ENCODE results near the gene NFXL1.
A peak's percentile ranks its signal among the peaks of the same experiment; 100 is the strongest.

The NFXL1 gene

DNA sequence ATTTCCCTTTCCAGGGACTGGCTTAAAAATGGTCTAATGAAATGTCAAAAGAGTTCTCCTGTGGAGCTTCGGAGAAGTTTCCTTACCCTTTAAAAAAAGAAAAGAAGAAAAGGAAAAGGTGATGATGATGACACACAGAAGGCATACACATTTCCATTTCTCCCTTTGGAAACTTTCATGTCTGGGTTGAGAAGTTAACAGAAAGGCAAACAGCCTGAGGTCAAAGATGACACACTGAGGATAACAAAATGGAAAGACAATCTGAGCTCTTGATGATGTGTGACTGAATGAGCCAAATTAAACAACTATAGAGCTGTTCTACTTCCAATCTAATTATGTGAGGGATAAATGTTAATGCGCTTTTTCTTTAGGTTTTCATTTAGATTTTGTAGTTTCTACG lies 32.2 kb downstream of the NFXL1 start:
- DNase-seq, result no peak

DNA sequence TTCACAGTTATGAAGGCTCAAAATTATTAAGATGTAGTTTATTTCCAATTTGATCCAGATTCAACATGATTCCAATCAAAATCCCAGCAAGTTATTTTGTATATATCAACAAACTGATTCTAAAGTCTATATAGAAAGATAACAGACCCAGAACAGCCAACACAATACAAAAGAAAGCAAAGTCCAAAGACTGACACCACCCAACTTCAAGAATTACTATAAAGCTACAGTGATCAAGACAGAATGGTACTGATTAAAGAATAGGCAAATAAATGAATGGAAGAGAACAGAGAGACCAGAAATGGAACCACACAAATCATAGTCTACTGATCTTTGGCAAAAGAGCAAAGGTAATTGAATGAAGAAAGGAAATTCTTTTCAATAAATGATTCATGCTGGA lies 34.9 kb downstream of the NFXL1 start:
- no peak for DNase-seq

DNA sequence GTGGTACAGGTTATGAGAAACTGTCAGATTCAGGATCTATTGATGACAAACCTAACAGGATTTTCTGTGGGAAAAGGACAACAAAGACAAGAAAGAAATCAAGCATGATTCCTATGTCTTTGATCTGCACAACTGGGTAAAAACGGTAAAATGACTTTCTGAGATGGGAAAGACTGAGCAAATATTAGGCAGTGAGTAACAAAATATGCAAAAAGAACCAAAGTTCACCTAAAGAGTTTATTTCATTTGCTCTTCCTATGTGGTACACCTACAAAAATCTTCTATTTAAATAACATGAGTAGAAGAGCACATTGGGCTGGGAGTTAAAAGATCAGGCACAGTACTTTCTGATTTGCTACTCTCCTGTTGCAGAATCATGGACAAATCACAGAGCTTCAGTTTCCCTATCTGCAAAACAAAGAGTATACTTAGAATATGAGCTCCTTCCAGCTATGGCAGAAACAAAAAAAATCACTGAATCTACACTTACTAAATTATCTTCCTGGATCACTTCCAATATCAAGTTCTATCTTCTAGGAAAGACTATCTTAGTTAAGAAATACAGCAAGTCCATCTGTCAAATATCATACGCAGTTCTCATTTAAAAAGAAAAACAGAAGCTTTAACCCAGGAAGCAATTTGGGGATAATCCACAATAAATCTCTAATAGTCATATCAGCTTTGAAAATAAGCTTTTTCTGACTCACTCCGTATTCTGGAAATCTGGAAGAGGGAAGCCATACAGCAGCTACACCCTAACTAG lies 37.4 kb downstream of the NFXL1 start:
- DNase-seq, result no peak

DNA sequence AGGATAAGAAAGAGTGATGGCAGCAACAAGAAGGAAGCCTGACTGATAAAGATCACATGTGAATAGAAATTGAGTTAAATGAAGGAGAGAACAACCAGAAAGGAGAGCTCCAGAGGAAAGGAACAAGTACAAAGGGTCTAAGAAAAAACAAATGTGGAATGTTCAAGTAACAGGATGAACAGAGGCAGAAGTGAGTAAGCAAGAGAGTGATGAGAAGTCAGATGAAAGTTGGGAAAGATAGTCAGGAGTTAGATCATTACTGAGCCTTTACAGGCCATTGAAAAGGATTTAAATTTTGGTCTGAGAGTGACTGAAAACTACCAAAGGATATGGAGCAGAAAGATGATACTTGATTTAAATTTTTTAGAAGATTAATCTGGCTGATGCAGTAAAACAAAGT lies 38.1 kb downstream of the NFXL1 start:
- DNase-seq, result no peak

DNA sequence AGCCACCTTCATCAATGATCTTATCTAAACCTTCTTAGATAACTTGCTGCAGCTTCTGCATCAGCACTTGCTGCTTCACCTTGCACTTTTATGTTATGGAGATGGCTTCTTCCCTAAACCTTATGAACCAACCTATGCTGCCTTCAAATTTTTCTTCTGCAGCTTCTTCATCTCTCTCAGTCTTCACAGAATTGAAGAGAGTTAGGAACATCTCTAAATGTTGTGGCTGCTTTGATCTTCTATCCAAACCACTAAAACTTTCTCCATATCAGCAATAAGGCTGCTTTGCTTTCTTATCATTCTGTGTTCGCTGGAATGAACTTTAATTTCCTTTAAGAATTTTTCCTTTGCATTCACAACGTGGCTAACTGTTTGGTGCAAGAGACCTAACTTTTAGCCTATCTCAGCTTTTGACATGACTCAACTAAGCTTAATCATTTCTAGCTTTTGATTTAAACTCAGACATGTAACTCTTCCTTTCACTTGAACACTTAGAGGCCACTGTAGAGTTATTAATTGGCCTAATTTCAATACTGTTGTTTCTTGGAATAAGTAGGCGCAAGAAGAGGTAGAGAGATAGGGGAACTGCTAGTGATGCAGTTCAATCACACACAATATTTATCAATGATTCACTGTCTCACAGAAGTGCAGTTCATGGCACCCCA lies 40.4 kb downstream of the NFXL1 start:
- DNase-seq, result no peak

DNA sequence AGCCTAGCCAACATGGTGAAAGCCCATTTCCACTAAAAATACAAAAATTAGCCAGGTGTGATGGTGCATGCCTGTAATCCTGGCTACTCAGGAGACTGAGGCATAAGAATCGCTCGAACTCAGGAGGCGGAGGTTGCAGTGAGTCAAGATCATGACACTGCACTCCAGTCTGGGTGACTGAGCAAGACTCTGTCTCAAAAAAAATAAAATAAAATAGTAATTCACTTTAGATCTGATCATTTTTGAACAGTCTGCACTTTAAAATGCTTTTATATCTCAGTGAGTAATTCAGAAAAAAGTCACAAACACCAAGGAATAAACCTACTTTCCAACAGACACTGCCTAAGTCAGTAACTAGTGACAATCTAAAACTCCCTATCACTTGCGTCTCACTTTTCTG lies 50.9 kb downstream of the NFXL1 start:
- no peak for DNase-seq

DNA sequence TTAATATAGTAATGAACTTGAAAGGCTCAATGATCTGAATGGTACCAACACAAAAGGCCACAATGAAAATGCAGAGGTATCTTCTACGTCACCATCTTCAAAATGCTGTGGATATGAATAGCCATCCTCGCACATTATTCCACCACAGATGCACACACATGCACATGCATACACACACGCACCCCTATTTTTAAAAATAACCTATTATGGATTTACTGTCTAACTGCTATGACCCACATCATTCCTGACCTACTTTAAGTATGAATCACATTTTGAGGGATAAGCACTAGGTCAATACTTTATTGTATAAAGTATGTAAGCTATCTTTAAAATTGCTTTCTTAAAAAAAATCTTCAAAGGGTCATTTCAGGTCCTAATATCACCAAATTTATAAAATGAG lies 52.1 kb downstream of the NFXL1 start:
- no peak for DNase-seq

DNA sequence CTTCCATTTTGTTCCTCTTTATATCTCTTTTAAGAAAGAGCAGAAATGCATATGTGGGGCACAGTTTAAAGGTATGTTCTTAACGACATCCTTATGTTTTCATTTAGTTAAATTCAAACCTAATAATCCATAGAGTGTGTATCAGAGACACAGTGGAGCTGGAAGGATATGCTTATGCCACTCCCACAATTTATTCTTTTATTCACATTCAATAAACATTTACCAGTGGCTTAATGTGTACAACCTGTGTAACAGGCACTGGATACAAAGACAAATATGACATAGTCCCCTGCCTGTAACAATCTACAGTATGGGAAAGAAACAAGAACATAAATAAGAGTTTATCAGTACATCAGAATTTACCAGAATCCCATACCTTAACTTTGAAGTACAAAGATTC lies 54.1 kb downstream of the NFXL1 start:
- no peak for DNase-seq

DNA sequence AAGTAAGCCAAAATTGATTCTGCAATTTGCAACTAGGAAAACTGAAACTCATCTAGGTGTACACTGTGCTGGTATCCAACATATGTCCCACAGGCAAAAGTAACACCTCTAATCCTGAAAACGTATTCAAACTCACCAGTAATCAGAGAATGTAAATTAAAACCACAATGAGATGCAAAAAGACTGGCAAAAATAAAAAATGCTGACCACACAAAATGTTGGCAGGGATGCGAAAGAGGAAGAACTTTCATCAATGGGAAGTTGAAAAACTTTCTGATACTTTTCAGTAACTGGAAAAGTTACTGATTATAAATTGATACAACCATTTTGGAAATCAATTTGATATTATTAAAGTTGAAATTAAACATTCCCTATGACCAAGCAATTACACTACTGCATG lies 56.4 kb downstream of the NFXL1 start:
- no peak for DNase-seq

DNA sequence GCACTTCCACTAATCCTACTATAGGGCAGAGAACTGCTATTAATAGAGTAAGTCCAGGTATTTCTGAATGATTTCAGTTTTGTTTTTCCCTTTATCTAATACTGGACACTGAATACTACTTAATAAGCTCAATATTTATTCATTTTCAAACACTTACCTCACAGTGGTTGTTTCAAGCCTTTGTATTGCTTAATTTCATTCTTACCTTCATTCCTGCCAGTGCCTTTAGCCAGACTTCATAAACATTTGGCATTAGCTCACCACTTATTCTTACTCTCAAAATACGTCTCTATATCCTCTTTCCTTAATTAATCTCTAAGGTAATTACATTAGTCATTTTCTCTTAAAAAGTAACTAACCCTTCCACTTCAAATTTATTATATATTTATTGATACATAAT lies 57.7 kb downstream of the NFXL1 start:
- no peak for DNase-seq

DNA sequence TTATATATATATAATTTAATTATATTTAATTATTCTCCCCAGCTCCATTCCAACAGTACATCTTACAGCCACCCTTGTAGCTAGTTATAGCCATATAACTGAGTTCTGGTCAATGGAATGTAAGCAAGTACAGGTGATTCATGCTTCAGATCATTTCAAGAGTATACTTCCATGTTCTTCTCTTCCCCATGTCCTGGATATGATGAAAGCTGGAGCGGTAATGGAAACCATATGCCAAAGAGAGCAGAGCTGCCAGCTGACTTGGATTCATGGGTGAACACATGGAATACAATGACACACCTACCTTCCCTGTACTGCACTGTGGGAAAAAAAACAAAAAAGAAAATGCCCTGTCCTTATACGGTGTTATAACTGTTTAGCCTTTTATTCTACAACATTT lies 59.0 kb downstream of the NFXL1 start:
- no peak for DNase-seq

DNA sequence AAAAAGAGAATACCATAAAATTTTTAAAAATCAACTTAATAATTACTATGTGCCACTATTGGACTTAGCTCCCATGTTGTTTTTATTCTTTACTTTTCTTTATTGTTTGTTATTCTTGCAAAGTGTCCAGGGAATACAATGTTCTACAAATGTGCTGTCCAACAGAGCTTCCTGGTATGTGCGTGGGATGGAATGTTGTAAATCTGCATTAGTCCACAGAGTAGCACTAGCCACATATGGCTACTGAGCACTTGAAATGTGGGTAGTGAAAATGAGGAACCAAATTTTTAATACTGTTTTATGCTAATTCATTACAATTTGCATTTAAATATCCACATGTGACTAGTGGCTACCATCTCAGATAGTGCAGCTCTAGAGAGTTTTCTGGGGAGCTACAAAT lies 62.2 kb downstream of the NFXL1 start:
- no peak for DNase-seq

DNA sequence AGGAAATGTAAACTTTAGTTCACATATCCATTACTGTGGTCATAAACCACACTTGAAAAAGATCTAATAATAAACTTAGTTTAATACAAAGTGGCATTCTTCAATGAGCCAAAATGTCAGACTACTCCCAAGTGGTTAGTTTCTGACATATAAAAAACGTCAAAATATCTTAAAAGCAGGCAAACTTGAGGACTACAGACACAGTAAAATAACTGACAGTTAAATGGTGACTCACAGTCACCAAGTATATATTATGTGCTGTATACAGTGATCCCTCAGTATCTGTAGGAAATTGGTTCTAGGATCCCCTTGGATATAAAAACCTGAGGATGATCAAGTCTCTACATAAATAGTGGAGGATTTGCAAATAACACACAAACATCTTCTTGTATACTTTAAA lies 64.9 kb downstream of the NFXL1 start:
- DNase-seq, result no peak

DNA sequence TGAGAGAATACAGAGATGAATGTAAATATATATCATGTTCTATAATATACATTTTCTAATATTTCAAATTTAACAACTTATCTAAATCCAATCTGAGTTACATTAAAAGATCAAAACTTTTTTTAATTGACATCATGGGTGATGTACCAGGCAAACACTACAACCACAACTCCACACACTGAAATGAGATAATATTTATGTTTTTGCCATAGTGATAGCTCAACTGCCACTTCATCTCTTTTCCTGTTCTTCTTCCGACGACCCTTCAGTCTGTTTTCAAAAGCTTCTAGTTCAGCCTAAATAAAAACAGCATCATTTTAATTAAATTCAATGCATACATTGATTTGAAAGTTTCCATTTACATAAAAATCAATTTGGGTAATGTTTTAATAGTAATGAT lies 66.3 kb downstream of the NFXL1 start:
- DNase-seq, result no peak

DNA sequence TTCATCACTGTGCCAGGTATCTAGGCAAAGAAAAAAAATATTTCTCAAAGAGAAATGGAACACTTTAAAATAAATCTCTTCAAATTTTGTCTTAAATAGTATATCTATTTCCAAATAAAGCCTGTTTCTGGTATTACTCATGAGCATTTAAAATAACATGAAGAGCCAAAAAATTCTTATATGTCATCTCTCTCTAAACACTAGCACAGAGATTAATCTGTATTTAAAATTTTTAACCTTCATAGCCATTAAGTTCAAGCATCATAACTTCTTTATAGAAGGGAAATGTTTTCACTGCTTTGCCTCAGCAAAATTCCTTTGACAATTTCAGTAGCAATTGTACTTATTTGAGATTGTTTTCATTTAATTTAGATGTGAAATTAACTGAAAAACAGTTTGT lies 71.4 kb downstream of the NFXL1 start:
- no peak for DNase-seq

DNA sequence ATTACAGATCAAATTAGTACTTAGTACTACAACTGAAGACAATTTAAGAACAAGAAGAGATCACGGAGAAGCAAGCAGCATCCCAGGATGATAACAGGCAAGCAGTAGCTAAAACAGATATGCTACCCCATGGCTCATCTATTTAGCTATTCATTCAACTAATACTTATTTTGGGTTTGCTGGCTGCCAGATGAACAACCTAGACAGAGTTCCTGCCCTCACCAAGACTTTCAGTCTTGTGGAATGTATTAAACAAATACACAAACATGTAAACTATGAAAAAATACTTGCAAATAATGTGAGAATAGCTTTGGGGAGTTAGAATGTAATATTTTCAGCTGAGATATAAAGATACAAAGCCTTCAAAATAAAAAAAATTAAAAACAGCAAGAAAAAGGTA lies 74.1 kb downstream of the NFXL1 start:
- no peak for DNase-seq

DNA sequence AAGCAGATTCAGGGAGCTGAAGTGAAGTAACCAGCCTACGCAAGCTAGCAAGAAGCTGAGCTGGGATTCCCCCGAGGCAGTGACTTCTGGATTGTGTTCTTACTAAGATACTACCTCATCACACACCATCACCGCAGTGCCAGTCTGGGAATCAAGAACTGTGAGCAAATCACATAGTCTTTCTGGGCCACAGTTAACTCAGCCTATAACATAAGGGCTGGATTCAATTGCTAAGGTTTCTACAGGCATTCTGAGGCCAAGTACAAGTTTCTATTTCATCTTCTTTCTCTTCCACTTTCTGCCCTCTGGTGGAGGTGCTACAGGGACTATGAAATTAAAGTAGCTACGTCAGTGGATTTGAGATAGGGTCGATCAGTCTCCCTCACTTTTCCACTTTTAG lies 75.1 kb downstream of the NFXL1 start:
- DNase-seq, result peak; percentile 57

DNA sequence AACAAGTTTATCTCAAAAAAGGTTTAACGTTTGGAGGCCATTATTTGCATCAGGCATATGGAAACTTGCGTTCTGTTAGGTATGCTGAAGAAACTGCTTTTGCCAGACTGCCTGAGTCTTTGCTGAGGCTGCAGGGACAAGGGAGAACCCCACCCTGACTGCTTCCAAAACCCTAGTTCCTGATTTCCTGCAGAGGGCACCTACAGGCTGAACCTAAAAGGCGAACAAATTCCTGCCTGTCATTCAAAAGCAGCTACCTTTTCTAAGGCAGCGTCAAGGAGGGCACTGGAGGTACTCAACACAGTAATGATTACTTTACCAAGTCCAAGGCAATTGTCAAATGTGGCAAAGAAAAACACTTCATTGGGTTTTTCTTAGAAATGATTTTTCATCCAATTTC lies 75.9 kb downstream of the NFXL1 start:
- DNase-seq, result no peak

DNA sequence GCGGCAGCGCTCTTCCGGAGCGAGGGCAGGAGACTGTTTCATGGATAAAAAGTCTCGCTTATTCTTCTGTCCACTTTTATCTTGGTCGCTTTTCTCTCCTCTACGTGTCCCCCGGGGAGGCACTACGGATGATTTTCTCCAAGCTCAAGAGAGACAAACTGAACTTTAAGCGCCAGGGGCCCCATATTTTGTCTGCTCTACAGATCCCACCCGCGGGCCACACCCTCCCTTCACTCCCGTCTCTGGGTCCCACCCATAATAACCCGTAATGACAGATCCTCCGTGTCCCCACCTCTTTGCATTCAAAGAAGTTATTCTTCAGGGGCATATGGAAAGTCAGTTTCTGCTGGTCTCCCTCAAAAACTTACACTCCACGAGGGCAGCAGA lies 76.5 kb downstream of the NFXL1 start, which contains the start of gene CORIN:
TSS of gene CORIN (minus strand) at position 160 of the 387 bp plus-strand sequence. CDS start at position 42, 118 bp downstream.
- DNase-seq, result no peak

DNA sequence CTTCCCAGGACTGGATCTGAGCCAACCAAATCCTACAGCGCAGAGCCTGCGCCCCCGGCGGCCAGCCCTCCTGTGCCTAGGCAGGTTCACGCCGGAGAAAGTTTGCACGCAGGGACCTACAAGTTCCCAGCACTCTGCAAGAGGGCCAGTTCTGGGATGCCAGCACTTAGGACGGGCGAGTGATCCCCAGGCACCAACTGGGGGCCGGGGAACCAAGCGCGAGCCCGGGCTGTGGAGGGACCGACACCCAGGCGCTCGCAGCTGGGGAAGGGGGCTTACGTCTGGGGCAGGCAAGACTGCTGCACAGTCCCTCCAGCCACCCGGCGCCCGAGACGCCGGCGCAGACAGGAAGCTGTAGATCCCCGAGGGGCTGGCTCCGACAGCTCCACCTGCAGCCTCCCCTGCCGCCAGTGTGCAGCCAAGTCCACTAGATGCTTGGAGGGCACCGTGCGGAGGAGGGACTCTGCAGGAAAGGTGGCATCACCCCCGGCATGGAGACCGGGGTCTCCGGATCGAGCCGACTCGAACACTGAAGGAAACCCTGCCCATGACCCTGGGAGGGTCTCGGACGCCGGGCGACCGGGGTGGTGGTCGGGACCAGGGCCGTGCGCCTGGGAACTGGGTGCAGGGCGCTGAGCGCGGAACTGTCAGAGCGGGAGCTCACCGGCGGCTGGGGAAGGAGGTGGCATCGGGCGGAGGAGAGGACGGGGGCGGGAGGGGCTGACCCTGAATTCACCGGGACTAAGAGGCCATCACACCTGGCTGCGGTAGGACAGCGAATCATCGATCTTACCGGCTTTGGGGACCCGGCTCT lies 77.1 kb downstream of the NFXL1 start:
- no peak for DNase-seq

DNA sequence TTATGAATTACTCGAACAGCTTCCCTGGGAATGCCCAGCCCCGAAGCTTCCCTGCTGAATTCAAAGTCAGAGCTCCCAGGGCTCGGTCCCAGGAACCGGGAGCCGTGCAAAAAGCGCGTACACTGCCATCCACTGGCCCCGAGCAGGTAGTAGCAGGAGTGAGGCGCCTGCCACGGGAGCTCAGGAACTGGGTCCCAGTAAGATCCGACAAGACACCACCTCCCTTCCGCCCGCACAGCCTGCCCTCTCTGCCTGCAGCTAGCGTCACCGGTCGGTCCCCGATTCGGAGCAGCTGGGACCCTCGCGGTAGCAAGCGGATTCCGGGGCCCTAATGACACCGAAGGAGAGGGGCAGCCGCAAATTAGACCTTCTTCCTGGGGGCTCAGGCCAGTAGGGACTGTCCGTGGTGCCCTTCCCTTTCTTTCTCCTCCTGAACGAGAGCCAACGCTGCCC lies 77.7 kb downstream of the NFXL1 start:
- DNase-seq, result peak; percentile 69

DNA sequence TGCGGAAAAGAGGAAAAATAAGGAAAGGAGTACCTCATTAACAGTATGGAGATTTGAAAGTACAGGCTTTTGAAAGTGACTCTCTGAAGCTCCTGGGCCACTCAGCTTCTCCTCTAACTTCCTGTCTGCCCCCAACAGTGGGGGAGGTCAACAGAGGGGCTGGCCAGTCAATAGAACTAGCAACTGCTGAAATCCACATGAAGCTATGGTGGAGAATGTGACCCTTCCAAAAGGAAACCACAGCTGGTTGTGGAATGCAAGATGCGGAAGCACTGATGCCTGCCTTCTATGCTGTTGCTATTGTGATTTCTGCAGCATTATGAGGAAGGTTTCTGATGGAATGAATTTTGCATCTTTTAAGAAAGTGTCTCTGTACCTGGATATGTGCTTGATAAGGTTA lies 78.9 kb downstream of the NFXL1 start:
- no peak for DNase-seq

DNA sequence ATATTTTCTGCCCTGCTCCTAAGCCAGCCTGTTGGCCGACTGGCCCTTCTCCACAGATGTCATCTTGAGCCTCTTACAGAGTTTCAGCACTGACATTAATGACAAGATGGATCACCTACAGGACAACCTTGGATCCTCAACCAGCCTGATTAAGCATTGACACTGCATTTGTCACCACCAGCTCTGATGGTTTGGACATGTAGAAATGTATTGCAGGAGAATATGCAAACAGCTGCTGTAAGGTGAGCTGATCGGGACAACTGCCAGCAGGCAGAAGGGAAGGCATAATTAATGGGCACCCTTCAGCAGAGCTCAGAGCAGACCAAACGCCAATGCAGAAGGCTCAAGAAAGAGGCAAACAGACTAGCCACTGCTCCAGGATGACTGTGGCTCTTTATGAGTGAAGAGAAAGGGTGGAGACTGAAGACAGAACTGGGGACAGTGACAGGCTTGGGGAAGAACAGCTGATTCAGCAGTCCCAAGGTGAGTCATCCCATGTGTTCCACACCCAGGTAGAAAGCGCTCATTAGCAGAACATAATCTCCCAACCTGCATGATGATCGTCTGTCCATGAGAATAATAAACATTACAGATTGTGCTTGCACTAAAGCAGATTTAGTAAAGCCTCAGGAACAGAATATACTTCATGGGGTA lies 83.2 kb downstream of the NFXL1 start:
- DNase-seq, result no peak
